ENCODE measurements around the gene SLC13A3. TPM values are rescaled to one million over a fixed set of nuclear protein-coding genes. Genes with fewer than 3 reads are reported as not detected.

Gene SLC13A3
- total RNA-seq, 2 experiments from 2014 or later: 0.07 TPM

GRCh38 chr20:46607849-46608497 lies 43.3 kb downstream of the SLC13A3 start:
- ATAC-seq: no peak
- Mint-ChIP-seq H3K9me3 (ENCODE audit: low read depth) (no peaks in the 10 kb centered on the region), H3K27ac (no peak overlapping the region), H3K27me3 (peaks cover 6% of the 10 kb centered on the region), H3K4me1 (no peaks in the 10 kb centered on the region), H3K36me3 (ENCODE audit: low read depth) (no peaks in the 10 kb centered on the region), H3K4me3 (no peak overlapping the region)
- intact Hi-C loops (cut with DNase I, micrococcal nuclease): no loop called here
- DNase-seq: no peak
- POLR2A ChIA-PET: no interaction called here
- CTCF ChIA-PET: no interaction called here

- intact Hi-C loops (cut with DNase I, micrococcal nuclease): no loop called here
- no peaks in the 10 kb centered on the region for H3K4me1 Mint-ChIP-seq
Observed at GRCh38 chr20:46607191-46607848, 43.9 kb downstream of the SLC13A3 start.

DNA sequence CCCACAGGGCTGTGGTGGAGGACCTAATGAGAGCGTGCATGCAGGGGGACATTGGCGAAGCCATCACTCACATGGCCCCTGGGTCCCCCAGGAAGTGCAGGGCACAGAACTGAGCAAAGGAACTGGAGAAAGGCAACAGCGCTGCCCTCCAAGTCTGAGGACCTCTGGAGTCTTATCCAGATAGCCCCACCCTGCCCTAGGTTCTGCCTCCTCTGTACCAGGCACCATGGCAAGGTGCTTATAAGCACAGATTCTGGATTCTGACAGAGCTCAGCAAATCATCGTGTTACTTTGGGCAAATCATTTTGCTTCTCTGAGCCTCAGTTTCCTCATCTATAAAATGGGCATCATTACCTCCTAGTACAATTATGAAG lies 44.5 kb downstream of the SLC13A3 start:
- intact Hi-C loops (cut with DNase I, micrococcal nuclease): no loop called here
- ATAC-seq (no peak), DNase-seq (no peak)
- H3K4me1 Mint-ChIP-seq: no peaks in the 10 kb centered on the region
- H3K27me3 Mint-ChIP-seq: peaks cover 4% of the 10 kb centered on the region
- no peak overlapping the region for H3K27ac Mint-ChIP-seq
- no peaks in the 10 kb centered on the region for H3K9me3 Mint-ChIP-seq (ENCODE audit: low read depth)
- ChIA-PET CTCF (no interaction called here), POLR2A (no interaction called here)
- no peak overlapping the region for H3K4me3 Mint-ChIP-seq
- H3K36me3 Mint-ChIP-seq (ENCODE audit: low read depth): no peaks in the 10 kb centered on the region

More at GRCh38 chr20:46607191-46607848, 43.9 kb downstream of the SLC13A3 start:
- Mint-ChIP-seq H3K27me3 (peaks cover 4% of the 10 kb centered on the region), H3K36me3 (ENCODE audit: low read depth) (no peaks in the 10 kb centered on the region), H3K27ac (no peak overlapping the region), H3K9me3 (ENCODE audit: low read depth) (no peaks in the 10 kb centered on the region), H3K4me3 (no peak overlapping the region)
- ATAC-seq: no peak
- DNase-seq: no peak
- POLR2A ChIA-PET: no interaction called here
- CTCF ChIA-PET: no interaction called here

GRCh38 chr20:46605978-46606816 lies 45.1 kb downstream of the SLC13A3 start:
- no peaks in the 10 kb centered on the region for H3K36me3 Mint-ChIP-seq (ENCODE audit: low read depth)
- intact Hi-C loops (cut with DNase I, micrococcal nuclease): no loop called here
- H3K27ac Mint-ChIP-seq: no peak overlapping the region
- H3K4me3 Mint-ChIP-seq: no peak overlapping the region
- no peak for ATAC-seq
- no peaks in the 10 kb centered on the region for H3K9me3 Mint-ChIP-seq (ENCODE audit: low read depth)
- DNase-seq: no peak
- H3K4me1 Mint-ChIP-seq: peaks cover 2% of the 10 kb centered on the region
- POLR2A ChIA-PET: no interaction called here
- H3K27me3 Mint-ChIP-seq: peaks cover 8% of the 10 kb centered on the region
- CTCF ChIA-PET: no interaction called here

GRCh38 chr20:46605181-46605580 lies 46.1 kb downstream of the SLC13A3 start:
- Mint-ChIP-seq H3K9me3 (ENCODE audit: low read depth) (no peaks in the 10 kb centered on the region), H3K4me1 (peaks cover 2% of the 10 kb centered on the region), H3K27ac (no peak overlapping the region), H3K4me3 (no peak overlapping the region), H3K36me3 (ENCODE audit: low read depth) (no peaks in the 10 kb centered on the region), H3K27me3 (peaks cover 6% of the 10 kb centered on the region)
- CTCF ChIA-PET: interaction anchor here (0.7 kb wide), 2 partner anchors 209 to 1433 kb away, joined by 3 read pairs; no protein-coding TSS in a partner anchor
- POLR2A ChIA-PET: no interaction called here
- ATAC-seq: no peak
- intact Hi-C loops (cut with DNase I, micrococcal nuclease): no loop called here
- DNase-seq: no peak

DNA sequence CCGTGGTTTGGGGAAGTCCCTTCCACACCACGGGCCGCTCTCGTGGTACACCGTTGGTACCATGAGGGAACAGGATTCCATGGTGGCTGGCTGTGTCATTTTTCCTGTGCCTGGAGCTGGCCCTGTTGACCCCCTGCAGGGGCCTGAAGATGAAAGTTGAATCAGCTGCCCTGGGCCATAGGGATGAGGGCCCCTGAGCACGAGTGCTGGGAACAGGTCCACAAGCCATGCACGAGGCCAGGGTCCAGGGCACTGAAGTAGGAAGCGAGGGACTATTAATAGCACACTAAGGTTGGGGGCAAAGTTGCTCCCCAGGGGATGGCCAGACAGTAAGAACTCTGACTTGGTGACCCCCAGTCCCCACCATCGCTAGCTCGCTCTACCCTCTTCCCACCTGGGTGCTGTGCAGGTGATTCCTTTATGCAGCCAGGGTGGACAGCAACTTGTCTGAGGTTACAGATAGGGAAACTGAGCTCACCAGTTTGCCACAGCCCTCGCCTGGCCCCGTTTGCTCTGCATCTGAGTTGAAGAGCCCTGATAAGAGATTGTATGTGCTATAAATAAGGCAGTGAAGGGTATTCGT lies 46.6 kb downstream of the SLC13A3 start:
- no peak overlapping the region for H3K27ac Mint-ChIP-seq
- intact Hi-C loops (cut with DNase I, micrococcal nuclease): no loop called here
- H3K36me3 Mint-ChIP-seq (ENCODE audit: low read depth): no peaks in the 10 kb centered on the region
- no peak overlapping the region for H3K4me3 Mint-ChIP-seq
- H3K4me1 Mint-ChIP-seq: peaks cover 2% of the 10 kb centered on the region
- CTCF ChIA-PET: interaction anchor here (0.7 kb wide), 1 partner anchor 210 kb away, joined by 3 read pairs; no protein-coding TSS in a partner anchor
- ATAC-seq: no peak
- no peaks in the 10 kb centered on the region for H3K9me3 Mint-ChIP-seq (ENCODE audit: low read depth)
- DNase-seq: no peak
- H3K27me3 Mint-ChIP-seq: peaks cover 6% of the 10 kb centered on the region
- POLR2A ChIA-PET: no interaction called here

- H3K9me3 Mint-ChIP-seq (ENCODE audit: low read depth): no peaks in the 10 kb centered on the region
- H3K27ac Mint-ChIP-seq: no peak overlapping the region
- DNase-seq (no peak), ATAC-seq (no peak)
- H3K27me3 Mint-ChIP-seq: peaks cover 14% of the 10 kb centered on the region
- CTCF ChIA-PET: no interaction called here
- H3K36me3 Mint-ChIP-seq (ENCODE audit: low read depth): no peaks in the 10 kb centered on the region
- POLR2A ChIA-PET: no interaction called here
- intact Hi-C loops (cut with DNase I, micrococcal nuclease): no loop called here
- peaks cover 2% of the 10 kb centered on the region for H3K4me1 Mint-ChIP-seq
- H3K4me3 Mint-ChIP-seq: no peak overlapping the region
Observed at GRCh38 chr20:46602429-46602828, 48.8 kb downstream of the SLC13A3 start.

GRCh38 chr20:46601603-46602122 lies 49.6 kb downstream of the SLC13A3 start:
- ATAC-seq (no peak), DNase-seq (no peak)
- ChIA-PET CTCF (no interaction called here), POLR2A (no interaction called here)
- intact Hi-C loops (cut with DNase I, micrococcal nuclease): no loop called here
- no peak overlapping the region for H3K4me3 Mint-ChIP-seq
- H3K4me1 Mint-ChIP-seq: peaks cover 2% of the 10 kb centered on the region
- H3K27ac Mint-ChIP-seq: no peak overlapping the region
- H3K36me3 Mint-ChIP-seq (ENCODE audit: low read depth): no peaks in the 10 kb centered on the region
- no peaks in the 10 kb centered on the region for H3K9me3 Mint-ChIP-seq (ENCODE audit: low read depth)
- peaks cover 14% of the 10 kb centered on the region for H3K27me3 Mint-ChIP-seq

- Mint-ChIP-seq H3K27me3 (peaks cover 17% of the 10 kb centered on the region), H3K4me1 (peaks cover 2% of the 10 kb centered on the region), H3K27ac (no peak overlapping the region), H3K36me3 (ENCODE audit: low read depth) (no peaks in the 10 kb centered on the region), H3K9me3 (ENCODE audit: low read depth) (no peaks in the 10 kb centered on the region), H3K4me3 (no peak overlapping the region)
- ATAC-seq (no peak), DNase-seq (no peak)
- ChIA-PET POLR2A (no interaction called here), CTCF (interaction anchor here (0.5 to 0.6 kb wide), 2 partner anchors 9 to 243 kb away, joined by 3 read pairs; no protein-coding TSS in a partner anchor)
- intact Hi-C loops (cut with DNase I, micrococcal nuclease): no loop called here
Observed at GRCh38 chr20:46600286-46600752, 50.9 kb downstream of the SLC13A3 start.

GRCh38 chr20:46599227-46599987 lies 51.9 kb downstream of the SLC13A3 start:
- Mint-ChIP-seq H3K36me3 (ENCODE audit: low read depth) (no peaks in the 10 kb centered on the region), H3K4me1 (peaks cover 2% of the 10 kb centered on the region)
- CTCF ChIA-PET: interaction anchor here (0.6 kb wide), 1 partner anchor 27 kb away, joined by 3 read pairs; no protein-coding TSS in a partner anchor

GRCh38 chr20:46595933-46596332 lies 55.3 kb downstream of the SLC13A3 start:
- ChIA-PET POLR2A (no interaction called here), CTCF (interaction anchor here (0.6 to 1.2 kb wide), 4 partner anchors 10 to 1541 kb away, joined by 3 to 4 read pairs (median 3); partner anchors contain the start of gene ZNF334)
- no peak overlapping the region for H3K27ac Mint-ChIP-seq
- no peaks in the 10 kb centered on the region for H3K36me3 Mint-ChIP-seq (ENCODE audit: low read depth)
- no peaks in the 10 kb centered on the region for H3K9me3 Mint-ChIP-seq (ENCODE audit: low read depth)
- DNase-seq: no peak
- intact Hi-C loops (cut with DNase I, micrococcal nuclease): no loop called here
- no peak for ATAC-seq
- no peaks in the 10 kb centered on the region for H3K4me1 Mint-ChIP-seq
- no peak overlapping the region for H3K4me3 Mint-ChIP-seq
- peaks cover 17% of the 10 kb centered on the region for H3K27me3 Mint-ChIP-seq

More at GRCh38 chr20:46599227-46599987, 51.9 kb downstream of the SLC13A3 start:
- H3K9me3 Mint-ChIP-seq (ENCODE audit: low read depth): no peaks in the 10 kb centered on the region
- DNase-seq (no peak), ATAC-seq (no peak)
- no peak overlapping the region for H3K4me3 Mint-ChIP-seq
- no peak overlapping the region for H3K27ac Mint-ChIP-seq
- POLR2A ChIA-PET: no interaction called here
- H3K27me3 Mint-ChIP-seq: peaks cover 17% of the 10 kb centered on the region
- intact Hi-C loops (cut with DNase I, micrococcal nuclease): no loop called here

Data from activated CD4-positive, alpha-beta T cell treated with anti-CD3 and anti-CD28 coated beads for 36 hours (primary cell).